Measurements from ENCODE around the gene TMX2.

GRCh38 chr11:57758174-57758573 is 45.8 kb downstream of the TMX2 start:
- TF ChIP-seq POLR2A (IDR thresholded peaks at IDR 0.05) (no peak), CTCF (IDR thresholded peaks at IDR 0.05) (no peak)

Data from adrenal gland (tissue), 5 donors.